Globus pallidus (tissue), 1 donor: ENCODE measurements around the gene BABAM2.
"Not testable (repeated sequence)": the region's sequence is repeated elsewhere in the genome, so short reads cannot be mapped to it uniquely, and the experiment has no call there.

Source experiments
- DNase-seq: peaks from one replicate; pipeline ENCODE4 v3.0.0-alpha.2; 2015; ENCODE audit warnings: low spot score

BABAM2 gene

DNA sequence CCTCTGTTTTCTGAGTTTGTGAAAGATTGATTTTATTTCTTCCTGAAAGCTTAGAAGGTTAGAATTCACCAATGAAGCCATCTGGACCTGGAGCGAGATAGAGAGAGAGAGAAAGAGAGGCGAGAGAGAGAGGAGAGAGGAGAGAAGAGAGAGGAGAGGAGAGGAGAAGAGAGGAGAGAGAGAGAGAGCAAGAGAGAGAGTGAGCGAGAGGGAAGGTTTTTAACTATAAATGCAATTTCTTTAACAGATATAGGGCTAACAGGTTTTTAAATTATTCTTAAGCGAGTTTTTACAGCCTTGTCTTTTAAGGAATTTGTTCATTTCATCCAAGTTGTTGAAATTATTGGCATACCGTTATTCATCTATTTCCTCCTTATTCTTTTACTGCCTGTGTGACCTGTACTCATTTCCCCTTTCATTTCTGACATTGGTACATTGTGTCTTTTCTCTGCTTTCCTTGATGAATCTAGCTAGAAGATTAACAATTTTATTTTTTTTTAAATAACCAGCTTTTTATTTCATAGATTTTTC is 56.1 kb downstream of the BABAM2 start:
- DNase-seq: no peak

GRCh38 chr2:27952070-27952469 is 61.5 kb downstream of the BABAM2 start:
- DNase-seq: no peak

GRCh38 chr2:27953077-27953476 is 62.5 kb downstream of the BABAM2 start:
- DNase-seq: no peak

GRCh38 chr2:27954221-27954673 is 63.7 kb downstream of the BABAM2 start:
- DNase-seq: no peak

DNA sequence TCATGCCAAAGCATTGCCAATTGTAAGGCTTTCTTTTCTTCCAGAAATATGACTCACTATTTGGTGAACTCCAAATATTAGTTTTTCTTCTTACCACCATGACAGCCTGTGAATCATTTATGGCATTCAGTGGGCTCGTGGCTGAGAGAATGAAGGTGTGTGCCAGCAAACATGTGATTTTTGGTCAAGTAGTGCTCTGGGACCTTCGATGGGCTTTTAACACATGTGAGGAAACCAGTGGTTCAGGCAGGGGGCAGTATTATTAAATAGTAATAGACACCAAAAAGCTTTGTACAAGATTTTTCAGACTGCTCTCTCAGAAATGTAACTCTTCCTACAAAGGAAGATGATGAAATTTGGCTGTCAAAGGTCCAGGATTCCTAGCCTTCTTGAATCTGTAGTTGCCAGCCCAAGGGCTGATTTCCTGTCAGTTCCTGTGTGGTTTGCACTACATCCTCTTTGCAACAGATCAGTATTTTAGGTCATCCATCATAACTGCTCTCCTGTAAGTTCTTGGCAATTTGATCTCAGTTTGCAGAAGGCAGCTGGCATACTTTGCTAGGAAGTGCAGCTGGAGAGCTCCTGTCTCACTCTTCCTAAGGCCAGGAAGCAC is 64.3 kb downstream of the BABAM2 start:
- DNase-seq: peak; percentile 43

DNA sequence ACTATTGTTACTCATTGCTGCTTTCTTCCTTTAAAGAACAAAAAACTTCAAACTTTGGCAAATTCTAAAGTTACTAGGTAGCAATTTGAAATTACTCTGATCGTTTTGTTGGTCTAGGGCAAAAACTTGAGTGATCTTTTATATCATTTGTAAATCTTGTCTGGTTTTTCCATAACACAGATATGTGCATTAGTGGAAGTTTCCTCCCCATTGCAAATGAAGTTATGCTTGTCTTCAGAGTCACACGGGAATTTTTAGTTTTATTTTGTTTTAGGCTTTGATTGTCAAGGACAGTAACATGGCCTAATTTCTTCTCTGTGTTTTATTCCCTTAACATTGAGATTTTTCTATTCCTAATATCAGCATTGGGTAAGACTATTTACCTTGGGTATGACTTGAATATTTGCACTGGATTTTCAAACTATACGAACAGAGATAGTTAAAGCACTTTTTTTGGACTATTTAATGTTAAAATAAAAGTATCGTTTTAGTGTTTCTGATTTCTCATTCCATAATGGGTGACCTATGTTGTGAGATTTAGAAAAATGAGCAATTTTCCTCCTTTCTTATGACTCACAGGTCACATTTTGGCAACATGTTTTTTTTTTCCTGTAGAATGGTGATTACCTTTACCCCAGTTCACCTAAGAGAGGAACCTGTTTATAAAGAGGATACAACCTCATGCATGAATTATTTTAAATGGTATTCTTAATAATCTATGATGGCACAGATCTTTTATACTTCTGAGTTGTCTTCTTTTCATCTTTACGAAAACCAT is 65.0 kb downstream of the BABAM2 start:
- DNase-seq: no peak

- DNase-seq: no peak
Measured at GRCh38 chr2:27956888-27957287, 66.4 kb downstream of the BABAM2 start.

GRCh38 chr2:27958711-27959378 is 68.3 kb downstream of the BABAM2 start:
- peak; percentile 7 for DNase-seq

- peak; percentile 68 for DNase-seq
Measured at GRCh38 chr2:27959496-27959895, 69.0 kb downstream of the BABAM2 start.

GRCh38 chr2:27960237-27960912 is 69.8 kb downstream of the BABAM2 start:
- peak; percentile 33 for DNase-seq

DNA sequence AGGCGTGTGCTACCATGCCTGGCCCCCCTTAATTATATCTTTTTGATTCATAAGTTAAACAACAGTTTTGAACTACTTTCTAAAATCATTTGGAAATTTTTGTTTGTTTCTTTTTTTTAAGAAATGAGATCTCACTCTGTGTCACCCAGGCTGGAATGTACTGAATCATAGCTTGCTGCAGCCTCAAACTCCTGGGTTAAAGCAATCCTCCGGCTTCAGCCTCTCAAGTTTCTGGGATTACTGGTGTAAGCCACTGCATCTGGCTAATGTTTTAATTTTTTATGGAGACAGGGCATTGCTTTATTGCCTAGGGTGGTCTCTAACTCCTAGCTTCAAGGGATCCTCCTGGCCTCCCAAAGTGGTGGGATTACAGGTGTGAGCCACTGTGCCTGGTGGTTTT is 71.5 kb downstream of the BABAM2 start:
- no peak for DNase-seq

GRCh38 chr2:27963472-27963871 is 72.9 kb downstream of the BABAM2 start:
- no peak for DNase-seq

DNA sequence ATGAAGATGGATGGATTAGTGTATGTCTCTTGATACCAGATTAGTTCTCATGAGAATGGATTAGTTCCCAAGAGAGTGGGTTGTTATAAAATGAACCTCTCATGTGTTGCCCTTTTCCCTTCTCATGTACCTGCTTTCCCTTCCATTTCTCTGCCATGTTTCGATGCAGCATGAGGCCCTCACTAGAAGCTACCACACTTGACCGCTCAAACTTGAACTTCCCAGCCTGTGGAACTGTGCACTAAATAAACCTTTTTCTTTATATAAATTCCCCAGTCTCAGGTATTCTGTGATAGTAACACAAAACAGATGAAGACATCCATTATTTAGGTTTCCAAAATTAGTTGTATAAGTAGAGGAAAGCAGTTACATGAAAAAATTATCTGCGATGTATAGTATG is 73.5 kb downstream of the BABAM2 start:
- DNase-seq: no peak

GRCh38 chr2:27965841-27966240 is 75.3 kb downstream of the BABAM2 start:
- no peak for DNase-seq

DNA sequence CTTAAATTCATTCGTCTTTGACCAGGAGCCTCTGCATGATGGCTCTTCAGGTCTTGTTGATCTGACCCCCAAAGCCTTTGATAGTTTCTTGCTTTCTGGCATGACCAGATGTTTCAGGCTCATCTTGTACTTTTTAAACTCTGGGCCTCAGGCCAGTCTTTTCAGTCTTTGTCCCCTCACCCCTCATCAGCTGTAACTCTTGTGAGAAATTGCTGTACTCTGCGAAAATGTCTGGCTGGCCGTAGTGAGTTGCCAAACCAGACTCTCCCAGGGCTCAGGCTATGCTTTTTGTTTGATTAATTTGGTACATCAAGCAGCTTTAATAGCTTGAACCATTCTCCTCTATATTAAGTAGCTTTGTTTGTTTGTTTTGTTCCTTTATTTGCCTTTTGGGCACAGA is 75.9 kb downstream of the BABAM2 start:
- peak; percentile 29 for DNase-seq

GRCh38 chr2:27967076-27967475 is 76.5 kb downstream of the BABAM2 start:
- DNase-seq: no peak

GRCh38 chr2:27968045-27968444 is 77.5 kb downstream of the BABAM2 start:
- not testable (repeated sequence) for DNase-seq

DNA sequence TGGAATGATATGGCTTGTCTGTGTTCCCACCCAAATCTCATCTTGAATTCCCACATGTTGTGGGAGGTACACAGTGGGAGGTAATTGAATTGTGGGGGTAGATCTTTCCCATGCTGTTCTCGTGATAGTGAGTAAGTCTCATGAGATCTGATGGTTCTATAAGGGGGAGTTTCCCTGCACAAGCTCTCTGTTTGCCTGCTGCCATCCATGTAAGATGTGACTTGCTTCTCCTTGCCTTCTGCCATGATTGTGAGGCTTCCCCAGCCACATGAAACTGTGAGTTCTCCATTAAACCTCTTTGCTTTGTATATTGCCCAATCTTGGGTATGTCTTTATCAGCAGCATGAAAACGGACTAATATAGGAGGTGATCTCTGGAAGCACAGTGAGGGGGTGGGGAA is 78.4 kb downstream of the BABAM2 start:
- not testable (repeated sequence) for DNase-seq

GRCh38 chr2:27972311-27972710 is 81.8 kb downstream of the BABAM2 start:
- no peak for DNase-seq

DNA sequence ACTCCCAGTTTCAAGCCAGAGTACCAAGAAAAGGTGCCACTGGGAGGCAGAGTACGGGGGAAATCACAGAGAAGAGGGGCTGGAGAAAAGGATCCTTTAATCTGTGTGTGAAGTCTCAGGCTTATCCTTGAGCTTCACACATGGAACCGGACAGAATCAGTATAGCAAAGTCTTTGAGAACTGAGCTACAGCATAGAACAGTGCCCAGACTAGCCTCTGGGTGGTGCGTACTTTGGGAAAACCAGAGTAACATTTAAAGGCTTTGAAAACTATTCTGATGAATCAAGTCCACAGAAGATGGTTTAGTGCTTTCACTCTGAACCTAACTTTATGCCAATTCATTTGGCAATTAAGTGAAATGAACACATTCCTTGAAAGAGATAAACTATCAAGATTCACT is 83.1 kb downstream of the BABAM2 start:
- DNase-seq: no peak

- DNase-seq: no peak
Measured at GRCh38 chr2:27976308-27976707, 85.8 kb downstream of the BABAM2 start.

DNA sequence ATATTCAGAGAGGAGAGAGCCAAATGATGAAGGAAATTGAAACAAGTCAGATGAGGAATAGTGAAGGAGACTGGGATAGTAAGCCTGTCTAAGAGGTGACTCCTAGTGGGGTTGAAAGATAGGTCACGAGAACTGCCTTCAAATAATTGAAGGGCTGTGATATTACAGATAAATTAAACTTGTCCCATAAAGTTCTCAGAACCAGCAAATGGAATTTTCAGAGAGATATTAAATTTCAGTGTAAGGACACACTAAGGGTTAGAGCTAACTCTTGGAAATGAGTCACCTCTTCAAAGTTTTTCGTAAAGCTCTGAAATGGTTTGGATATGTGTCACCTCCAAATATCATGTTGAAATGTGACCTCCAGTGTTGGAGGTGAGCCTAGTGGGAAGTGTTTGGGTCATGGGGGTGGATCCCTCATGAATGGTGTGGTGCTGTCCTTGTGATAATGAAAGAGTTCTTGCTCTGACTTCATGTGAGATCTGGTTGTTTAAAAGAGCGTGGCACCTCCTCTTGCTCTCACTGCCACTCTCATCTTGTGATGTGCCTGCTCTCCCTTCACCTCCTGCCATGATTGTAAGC is 87.3 kb downstream of the BABAM2 start:
- DNase-seq: no peak
